ENCODE data around the gene CD4. TPM values are rescaled to one million over a fixed set of nuclear protein-coding genes. Genes with fewer than 3 reads are reported as not detected.

The CD4 gene
- total RNA-seq, 3 donors from 2014 or later (not counting 1 experiment from before 2014, with no cell fraction given), result 8.5 to 10.1 (median 9.8) TPM

- DNase-seq (no peak), ATAC-seq (no peak)
- H3K4me1 ChIP-seq (ENCODE audit: control insufficient read depth, insufficient read depth, low read length), result peaks cover 4% of the 10 kb centered on the region
- intact Hi-C loops (cut with micrococcal nuclease), result no loop called here
- no peak for TF ChIP-seq CTCF (IDR thresholded peaks at IDR 0.05)
- Mint-ChIP-seq H3K27ac (no peak overlapping the region), H3K27me3 (ENCODE audit: low read depth in 2 of 2) (no peaks in the 10 kb centered on the region), H3K9me3 (no peaks in the 10 kb centered on the region), H3K4me3 (no peak overlapping the region), H3K36me3 (no peaks in the 10 kb centered on the region), H3K4me1 (no peaks in the 10 kb centered on the region)
- no peak overlapping the region for H3K27ac ChIP-seq (ENCODE audit: low read length)
- H3K27me3 ChIP-seq (ENCODE audit: control insufficient read depth, insufficient read depth, low read length), result no peaks in the 10 kb centered on the region
- 81% methylated on average over 1 of the region's 1 CpG for WGBS (ENCODE audit: insufficient coverage)
- no peaks in the 10 kb centered on the region for H3K36me3 ChIP-seq (ENCODE audit: control insufficient read depth, insufficient read depth, low read length)
- no peaks in the 10 kb centered on the region for H3K9me3 ChIP-seq (ENCODE audit: control insufficient read depth, insufficient read depth, low read length)
- no peak overlapping the region for H3K4me3 ChIP-seq (ENCODE audit: low read length)
Measured at GRCh38 chr12:6840330-6840729, 51.0 kb downstream of the CD4 start.

- Mint-ChIP-seq H3K4me1 (no peaks in the 10 kb centered on the region), H3K36me3 (no peaks in the 10 kb centered on the region), H3K27ac (no peak within 1 kb of the TSS), H3K9me3 (no peaks in the 10 kb centered on the region), H3K4me3 (no peak within 1 kb of the TSS), H3K27me3 (ENCODE audit: low read depth in 2 of 2) (no peaks in the 10 kb centered on the region)
- intact Hi-C loops (cut with micrococcal nuclease), result no loop called here
- Histone ChIP-seq H3K4me3 (ENCODE audit: low read length) (no peak within 1 kb of the TSS), H3K36me3 (ENCODE audit: control insufficient read depth, insufficient read depth, low read length) (no peaks in the 10 kb centered on the region), H3K27ac (ENCODE audit: low read length) (no peak within 1 kb of the TSS), H3K9me3 (ENCODE audit: control insufficient read depth, insufficient read depth, low read length) (no peaks in the 10 kb centered on the region), H3K27me3 (ENCODE audit: control insufficient read depth, insufficient read depth, low read length) (no peaks in the 10 kb centered on the region), H3K4me1 (ENCODE audit: control insufficient read depth, insufficient read depth, low read length) (peaks cover 1% of the 10 kb centered on the region)
- WGBS (ENCODE audit: insufficient coverage), result 86% methylated on average over 24 of the region's 24 CpGs
- no peak for ATAC-seq
- no peak for TF ChIP-seq CTCF (IDR thresholded peaks at IDR 0.05)
- no peak for DNase-seq
Measured at GRCh38 chr12:6840761-6841515, 51.6 kb downstream of the CD4 start, which contains the start of gene GNB3. Gene GNB3, plus strand, starts transcription at chr12:6840925. Its CDS starts 363 bp downstream, at chr12:6841288.

GRCh38 chr12:6842075-6842474 lies 52.7 kb downstream of the CD4 start:
- no peak overlapping the region for H3K4me3 ChIP-seq (ENCODE audit: low read length)
- H3K27me3 ChIP-seq (ENCODE audit: control insufficient read depth, insufficient read depth, low read length), result no peaks in the 10 kb centered on the region
- H3K4me3 Mint-ChIP-seq, result no peak overlapping the region
- no peak for TF ChIP-seq CTCF (IDR thresholded peaks at IDR 0.05)
- no peaks in the 10 kb centered on the region for H3K4me1 Mint-ChIP-seq
- no peak overlapping the region for H3K27ac Mint-ChIP-seq
- no peaks in the 10 kb centered on the region for H3K27me3 Mint-ChIP-seq (ENCODE audit: low read depth in 2 of 2)
- intact Hi-C loops (cut with micrococcal nuclease), result no loop called here
- no peaks in the 10 kb centered on the region for H3K9me3 ChIP-seq (ENCODE audit: control insufficient read depth, insufficient read depth, low read length)
- DNase-seq (no peak), ATAC-seq (no peak)
- H3K9me3 Mint-ChIP-seq, result no peaks in the 10 kb centered on the region
- H3K4me1 ChIP-seq (ENCODE audit: control insufficient read depth, insufficient read depth, low read length), result no peaks in the 10 kb centered on the region
- H3K36me3 ChIP-seq (ENCODE audit: control insufficient read depth, insufficient read depth, low read length), result no peaks in the 10 kb centered on the region
- H3K36me3 Mint-ChIP-seq, result no peaks in the 10 kb centered on the region
- no peak overlapping the region for H3K27ac ChIP-seq (ENCODE audit: low read length)
- WGBS (ENCODE audit: insufficient coverage), result 96% methylated on average over 4 of the region's 4 CpGs

Measured in natural killer cell (primary cell).